Kidney (tissue), 14 donors: ENCODE data around the gene PSPH. TPM values are rescaled to one million over a fixed set of nuclear protein-coding genes. Genes with fewer than 3 reads are reported as not detected.
"Not testable (repeated sequence)": the region's sequence is repeated elsewhere in the genome, so short reads cannot be mapped to it uniquely, and the experiment has no call there.

Source experiments
- DNase-seq, 5 donors: peaks; one replicate each; pipeline ENCODE4 v3.0.0-alpha.2; 2013 to 2020
- FAIRE-seq: peaks from 2 replicates; lab custom pipeline; 2012; peaks lifted over from hg19 to GRCh38; lab: Jason Lieb, UNC
- H3K27ac ChIP-seq, 2 donors: one replicate each; pipeline ENCODE4 v1.7.0; 2013; ENCODE audit warnings: low read depth in 2 of 2, low read length in 2 of 2, inconsistent platforms in 1 of 2
- H3K27me3 ChIP-seq: one replicate; pipeline ENCODE4 v1.7.1; 2013; ENCODE audit warnings: low read length, inconsistent platforms; ENCODE audit not compliant: control insufficient read depth, insufficient read depth
- H3K36me3 ChIP-seq, 3 donors: one replicate each; pipeline versions ENCODE4 v1.7.0 to v1.7.1; 2013; ENCODE audit warnings: low read length in 3 of 3, control low read depth in 1 of 3, inconsistent platforms in 1 of 3; ENCODE audit not compliant: insufficient read depth in 3 of 3, control insufficient read depth in 2 of 3
- H3K4me1 ChIP-seq, 3 donors: one replicate each; pipeline versions ENCODE4 v1.7.0 to v1.7.1; 2013; ENCODE audit warnings: low read length in 3 of 3, inconsistent platforms in 1 of 3, low read depth in 1 of 3; ENCODE audit not compliant: control insufficient read depth in 2 of 3, insufficient read depth in 2 of 3
- H3K4me3 ChIP-seq, 3 donors: one replicate each; pipeline versions ENCODE4 v1.7.0 to v1.8.1; 2013; ENCODE audit warnings: low read length in 3 of 3, control low read depth in 1 of 3, inconsistent platforms in 1 of 3
- H3K9ac ChIP-seq, 3 donors: one replicate each; pipeline versions ENCODE4 v1.7.0 to v1.7.1; 2013; ENCODE audit warnings: low read length in 3 of 3, control low read depth in 1 of 3, inconsistent platforms in 1 of 3
- H3K9me3 ChIP-seq, 3 donors: one replicate each; pipeline versions ENCODE4 v1.7.0 to v1.7.1; 2013; ENCODE audit warnings: low read length in 3 of 3, control low read depth in 1 of 3, inconsistent platforms in 1 of 3; ENCODE audit not compliant: control insufficient read depth in 2 of 3, insufficient read depth in 1 of 3
- intact Hi-C: fragments of 100-400 bp; cut with DNase I; formaldehyde crosslinking; loops from one replicate; pipeline ENCODE4 v1.11.1; 2022
- polyA plus RNA-seq: library from polyadenylated mRNA; stranded (reverse); fragments of 350-450 nt; fragmentation: Illumina TruSeq; extraction: RNeasy Lipid Tissue Mini Kit (QIAGEN cat#74804); gene quantifications from one replicate; pipeline ENCODE4 v1.2.3, GENCODE V29; 2014; ENCODE audit warnings: low read depth, low replicate concordance; ENCODE audit not compliant: insufficient read depth
- total RNA-seq: library from RNA; stranded (reverse); fragmentation: NEBNext Ultra II Directional; extraction: Animal tissue kit (Norgen Biotek cat#: 25700); gene quantifications from one replicate; pipeline ENCODE4 v1.2.1, GENCODE V29; 2021
- TF ChIP-seq, protein P1 (sequence below): IDR thresholded peaks from 3 replicates; pipeline ENCODE4 v1.5.1; 2012; ENCODE audit warnings: mild to moderate bottlenecking, moderate library complexity, borderline replicate concordance; ENCODE audit not compliant: insufficient read depth; ENCODE audit errors: extremely low read depth
- donor health status: control.
- donor health status: control.
- donor health status: control.
- donor health status: control.
- donor health status: control.
- donor health status: DM: yes; HTN: yes; CAD: no.
- donor health status: Normal renal cell carcinoma (clear cell type).

PSPH gene
- total and polyA plus RNA-seq, 2 donors from 2014 or later = 9.0 to 17.8 TPM

DNA sequence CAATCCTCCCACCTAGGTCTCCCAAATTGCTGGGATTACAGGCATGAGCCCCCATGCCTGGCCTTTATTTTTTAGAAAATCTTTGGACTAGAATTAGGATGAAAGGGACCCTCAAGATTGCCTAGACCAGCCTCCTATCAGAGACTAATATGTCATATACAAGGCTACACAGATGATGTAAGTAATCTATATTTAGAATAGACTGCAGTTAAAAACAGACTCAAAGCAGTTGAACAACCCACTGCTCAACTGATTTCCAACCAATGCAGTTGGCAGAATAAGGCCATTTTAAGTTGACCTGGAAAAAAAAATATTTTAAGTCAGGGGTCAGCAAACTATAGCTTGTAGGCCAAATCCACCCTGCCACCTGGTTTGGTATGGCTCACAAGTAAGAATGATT, 27.7 kb downstream of the PSPH start:
- H3K9me3 ChIP-seq = no peaks in the 10 kb centered on the region
- H3K27ac ChIP-seq = no peak overlapping the region
- no peak for FAIRE-seq
- no peak for DNase-seq
- no peaks in the 10 kb centered on the region for H3K4me1 ChIP-seq
- TF ChIP-seq, protein P1, sequence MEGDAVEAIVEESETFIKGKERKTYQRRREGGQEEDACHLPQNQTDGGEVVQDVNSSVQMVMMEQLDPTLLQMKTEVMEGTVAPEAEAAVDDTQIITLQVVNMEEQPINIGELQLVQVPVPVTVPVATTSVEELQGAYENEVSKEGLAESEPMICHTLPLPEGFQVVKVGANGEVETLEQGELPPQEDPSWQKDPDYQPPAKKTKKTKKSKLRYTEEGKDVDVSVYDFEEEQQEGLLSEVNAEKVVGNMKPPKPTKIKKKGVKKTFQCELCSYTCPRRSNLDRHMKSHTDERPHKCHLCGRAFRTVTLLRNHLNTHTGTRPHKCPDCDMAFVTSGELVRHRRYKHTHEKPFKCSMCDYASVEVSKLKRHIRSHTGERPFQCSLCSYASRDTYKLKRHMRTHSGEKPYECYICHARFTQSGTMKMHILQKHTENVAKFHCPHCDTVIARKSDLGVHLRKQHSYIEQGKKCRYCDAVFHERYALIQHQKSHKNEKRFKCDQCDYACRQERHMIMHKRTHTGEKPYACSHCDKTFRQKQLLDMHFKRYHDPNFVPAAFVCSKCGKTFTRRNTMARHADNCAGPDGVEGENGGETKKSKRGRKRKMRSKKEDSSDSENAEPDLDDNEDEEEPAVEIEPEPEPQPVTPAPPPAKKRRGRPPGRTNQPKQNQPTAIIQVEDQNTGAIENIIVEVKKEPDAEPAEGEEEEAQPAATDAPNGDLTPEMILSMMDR = no peak
- H3K4me3 ChIP-seq = no peak overlapping the region
- H3K36me3 ChIP-seq = peaks cover 0 to 4% (median 2%) of the 10 kb centered on the region in 3 donors
- no peaks in the 10 kb centered on the region for H3K27me3 ChIP-seq
- intact Hi-C loops = no loop called here
- H3K9ac ChIP-seq = no peak overlapping the region

DNA sequence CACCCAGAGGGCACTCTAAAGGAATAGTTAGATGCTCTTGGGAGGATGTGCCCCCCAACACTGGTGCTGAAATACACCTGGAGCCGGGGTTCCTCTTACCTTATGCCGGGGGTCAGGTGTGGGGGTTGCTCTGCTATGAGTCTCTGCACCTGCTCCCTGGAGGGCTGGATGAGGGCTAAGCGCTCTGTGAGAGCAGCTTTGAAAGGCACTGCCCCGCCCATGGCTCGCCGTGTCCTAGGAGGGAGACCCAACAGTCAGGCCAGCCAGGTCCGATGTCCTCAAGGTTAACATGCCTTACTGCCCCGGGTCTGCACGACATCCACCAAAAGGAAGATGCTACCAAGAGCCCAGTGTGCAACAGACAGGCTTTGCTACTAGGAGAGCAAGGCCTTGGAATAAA, 31.7 kb downstream of the PSPH start:
- Histone ChIP-seq H3K4me1 (no peaks in the 10 kb centered on the region), H3K27ac (no peak overlapping the region), H3K36me3 (peaks cover 0 to 4% (median 2%) of the 10 kb centered on the region in 3 donors), H3K27me3 (no peaks in the 10 kb centered on the region), H3K9me3 (no peaks in the 10 kb centered on the region), H3K4me3 (no peak overlapping the region), H3K9ac (no peak overlapping the region)
- FAIRE-seq (no peak), DNase-seq (peak in 1 of 5 donors; percentile 38)
- TF ChIP-seq, protein P1 = no peak
- intact Hi-C loops = no loop called here

DNA sequence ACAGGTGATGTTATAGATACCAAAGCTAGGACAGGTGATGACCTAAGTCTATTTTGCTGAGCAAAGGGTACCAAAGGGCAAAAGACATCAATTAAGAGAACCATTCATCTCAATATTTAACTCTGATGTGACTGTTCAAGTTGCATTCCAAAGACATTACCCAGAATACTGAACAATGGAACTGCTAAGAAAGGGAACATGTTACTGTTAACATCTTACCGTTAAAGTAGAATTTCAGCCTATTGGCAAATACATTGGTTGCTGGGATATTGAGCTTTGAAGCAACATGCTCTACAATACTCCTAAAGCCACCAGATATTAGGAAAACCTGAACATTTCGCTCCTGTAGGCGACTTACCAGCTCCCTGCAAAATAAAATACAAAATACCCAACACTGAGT, 34.2 kb downstream of the PSPH start:
- H3K36me3 ChIP-seq, H3K9me3 ChIP-seq, FAIRE-seq, H3K27me3 ChIP-seq, H3K27ac ChIP-seq, H3K4me1 ChIP-seq, H3K9ac ChIP-seq, DNase-seq, intact Hi-C loops, H3K4me3 ChIP-seq: not testable (repeated sequence)

DNA sequence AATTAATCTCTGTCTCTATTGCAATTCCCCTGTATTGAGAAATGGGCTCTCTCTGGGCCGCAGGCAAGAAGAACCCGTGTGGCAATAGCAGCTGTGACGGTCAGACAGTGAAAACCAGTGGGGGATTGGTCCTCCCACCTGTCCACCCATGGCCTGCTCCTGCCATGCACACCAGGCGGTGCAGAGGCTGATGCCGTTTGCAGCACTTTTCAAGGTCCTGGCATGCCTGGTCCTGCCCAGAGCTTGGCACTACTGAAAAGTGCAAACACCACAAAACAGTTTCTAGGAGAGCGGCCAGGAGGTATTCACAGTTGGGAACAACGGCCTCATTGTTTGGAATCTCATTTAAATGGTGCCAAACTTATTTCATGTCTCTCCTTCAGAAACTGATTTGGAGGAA, 41.5 kb downstream of the PSPH start:
- no peak for FAIRE-seq
- TF ChIP-seq, protein P1 = no peak
- no peak overlapping the region for H3K9ac ChIP-seq

More for the DNA sequence above, 41.5 kb downstream of the PSPH start:
- peak in 2 of 5 donors; percentile 15 to 16 for DNase-seq
- Histone ChIP-seq H3K27ac (no peak overlapping the region), H3K4me1 (no peaks in the 10 kb centered on the region), H3K36me3 (no peaks in the 10 kb centered on the region), H3K4me3 (no peak overlapping the region), H3K9me3 (no peaks in the 10 kb centered on the region), H3K27me3 (no peaks in the 10 kb centered on the region)
- intact Hi-C loops = no loop called here
